ENCODE measurements around the gene DHX40.

Gene DHX40

GRCh38 chr17:59611503-59611902, 46.1 kb downstream of the DHX40 start:
- H3K27me3 ChIP-seq (replicated peaks; ENCODE audit: control insufficient read depth, insufficient read depth, low read length): no peaks in the 10 kb centered on the region
- no peak overlapping the region for H3K4me3 ChIP-seq (replicated peaks; ENCODE audit: low read depth, low read length)
- TF ChIP-seq CTCF (IDR thresholded peaks at IDR 0.05; ENCODE audit: insufficient read depth, low read length, poor library complexity, severe bottlenecking): no peak
- no peak for DNase-seq (ENCODE audit: extremely low read depth, insufficient read length)
- no peaks in the 10 kb centered on the region; the same call in 1 of the 2 replicates for H3K36me3 ChIP-seq (ENCODE audit: control insufficient read depth, insufficient read depth, low read length)

- no peak for TF ChIP-seq CTCF (IDR thresholded peaks at IDR 0.05; ENCODE audit: insufficient read depth, low read length, poor library complexity, severe bottlenecking)
- H3K36me3 ChIP-seq (ENCODE audit: control insufficient read depth, insufficient read depth, low read length): no peaks in the 10 kb centered on the region
- no peaks in the 10 kb centered on the region for H3K27me3 ChIP-seq (replicated peaks; ENCODE audit: control insufficient read depth, insufficient read depth, low read length)
- no peak for DNase-seq (ENCODE audit: extremely low read depth, insufficient read length)
- H3K4me3 ChIP-seq (replicated peaks; ENCODE audit: low read depth, low read length): no peak overlapping the region
Observed at GRCh38 chr17:59616253-59616920, 51.0 kb downstream of the DHX40 start.

GRCh38 chr17:59617156-59617732, 51.8 kb downstream of the DHX40 start:
- Histone ChIP-seq H3K4me3 (replicated peaks; ENCODE audit: low read depth, low read length) (no peak overlapping the region), H3K27me3 (replicated peaks; ENCODE audit: control insufficient read depth, insufficient read depth, low read length) (no peaks in the 10 kb centered on the region), H3K36me3 (ENCODE audit: control insufficient read depth, insufficient read depth, low read length) (no peaks in the 10 kb centered on the region)
- no peak for DNase-seq (ENCODE audit: extremely low read depth, insufficient read length)
- no peak for TF ChIP-seq CTCF (IDR thresholded peaks at IDR 0.05; ENCODE audit: insufficient read depth, low read length, poor library complexity, severe bottlenecking)

GRCh38 chr17:59619035-59619297, 53.6 kb downstream of the DHX40 start:
- Histone ChIP-seq H3K4me3 (replicated peaks; ENCODE audit: low read depth, low read length) (peak overlapping the region; percentile 98), H3K27me3 (replicated peaks; ENCODE audit: control insufficient read depth, insufficient read depth, low read length) (no peaks in the 10 kb centered on the region)
- no peak for DNase-seq (ENCODE audit: extremely low read depth, insufficient read length)

GRCh38 chr17:59619298-59620063, 54.1 kb downstream of the DHX40 start, which contains the start of gene CLTC:
Gene CLTC (plus strand): TSS chr17:59619895. CDS start chr17:59620132, 237 bp downstream.
- H3K4me3 ChIP-seq (replicated peaks; ENCODE audit: low read depth, low read length): peak within 1 kb of the TSS; percentile 98
- peak; percentile 99 for DNase-seq (ENCODE audit: extremely low read depth, insufficient read length)
- H3K27me3 ChIP-seq (replicated peaks; ENCODE audit: control insufficient read depth, insufficient read depth, low read length): no peaks in the 10 kb centered on the region
- no peak for TF ChIP-seq CTCF (IDR thresholded peaks at IDR 0.05; ENCODE audit: insufficient read depth, low read length, poor library complexity, severe bottlenecking)
- H3K36me3 ChIP-seq (ENCODE audit: control insufficient read depth, insufficient read depth, low read length): no peaks in the 10 kb centered on the region

More at GRCh38 chr17:59619035-59619297, 53.6 kb downstream of the DHX40 start:
- TF ChIP-seq CTCF (IDR thresholded peaks at IDR 0.05; ENCODE audit: insufficient read depth, low read length, poor library complexity, severe bottlenecking): no peak
- H3K36me3 ChIP-seq (ENCODE audit: control insufficient read depth, insufficient read depth, low read length): no peaks in the 10 kb centered on the region
